Body of pancreas (tissue), 4 donors: ENCODE results near the gene LRRC37A.

Experiments used
- CTCF ChIP-seq, 7 experiments: fragments of 450-650 bp in 4 of 7; fragments of 200-600 bp in 3 of 7; sonication (generic) in 3 of 7; IDR thresholded peaks; one replicate each; pipeline ENCODE4 v1.5.1; 2016 to 2019; ENCODE audit warnings: antibody characterized with exemption in 7 of 7
- POLR2A ChIP-seq, 3 donors: fragments of 450-650 bp; IDR thresholded peaks; one replicate each; pipeline ENCODE4 v1.6.1; 2016; ENCODE audit warnings: antibody characterized with exemption in 3 of 3, mild to moderate bottlenecking in 2 of 3

GRCh38 chr17:46273541-46274236 lies 21.2 kb upstream of the LRRC37A start:
- no peak for TF ChIP-seq POLR2A (IDR thresholded peaks at IDR 0.05)
- TF ChIP-seq CTCF (IDR thresholded peaks at IDR 0.05): no peak
